Vagina (tissue), 2 donors: ENCODE results near the gene ACVRL1. TPM values are rescaled to one million over a fixed set of nuclear protein-coding genes. Genes with fewer than 3 reads are reported as not detected.
A peak's percentile ranks its signal among the peaks of the same experiment; 100 is the strongest.

ENCODE experiments used
- DNase-seq, 2 donors: peaks; one replicate each; pipeline ENCODE4 v3.0.0-alpha.2; 2017; ENCODE audit errors: extremely low spot score in 2 of 2
- H3K27ac ChIP-seq: fragments of 200-600 bp; sonication (generic); one replicate; pipeline ENCODE4 v1.5.1; 2019
- H3K27me3 ChIP-seq: fragments of 200-600 bp; sonication (generic); one replicate; pipeline ENCODE4 v1.5.1; 2019
- H3K36me3 ChIP-seq, 2 donors: fragments of 200-600 bp; sonication (generic); one replicate each; pipeline ENCODE4 v1.5.1; 2017 to 2019
- H3K4me1 ChIP-seq: fragments of 200-600 bp; sonication (generic); one replicate; pipeline ENCODE4 v1.5.1; 2019
- H3K4me3 ChIP-seq, 2 donors: fragments of 200-600 bp; sonication (generic); 1 replicate in 1 of 2; 2 replicates in 1 of 2; pipeline ENCODE4 v1.5.1; 2016 to 2019
- H3K9me3 ChIP-seq: fragments of 200-600 bp; sonication (generic); one replicate; pipeline ENCODE4 v1.5.1; 2019
- CTCF ChIP-seq, 3 experiments: fragments of 450-650 bp in 2 of 3; fragments of 200-600 bp in 1 of 3; sonication (generic) in 1 of 3; IDR thresholded peaks; one replicate each; pipeline ENCODE4 v1.5.1; 2017 to 2019; ENCODE audit warnings: antibody characterized with exemption in 3 of 3, mild to moderate bottlenecking in 2 of 3, moderate library complexity in 2 of 3
- POLR2A ChIP-seq, 2 donors: fragments of 450-650 bp; IDR thresholded peaks; one replicate each; pipeline ENCODE4 v1.6.1; 2017; ENCODE audit warnings: antibody characterized with exemption in 2 of 2, mild to moderate bottlenecking in 2 of 2, moderate library complexity in 2 of 2
- POLR2AphosphoS5 ChIP-seq, 2 donors: sonication (generic); formaldehyde crosslinking; IDR thresholded peaks; one replicate each; pipeline ENCODE4 v1.9.0; 2017; ENCODE audit warnings: antibody characterized with exemption in 2 of 2, mild to moderate bottlenecking in 2 of 2, low read depth in 1 of 2; ENCODE audit not compliant: insufficient read depth in 1 of 2
- intact Hi-C: fragments of 100-400 bp; cut with DNase I; formaldehyde crosslinking; loops from one replicate; pipeline ENCODE4 v1.15.1; 2023
- total RNA-seq: library from RNA; depleted of rRNA; stranded (reverse); fragments of >200 nt; gene quantifications from one replicate; pipeline ENCODE4 v1.2.3, GENCODE V29; 2016

ACVRL1 gene
- total RNA-seq, 1 donor from 2014 or later, result 115 TPM

- intact Hi-C loops, result no loop called here
- Histone ChIP-seq H3K9me3 (no peaks in the 10 kb centered on the region), H3K36me3 (no peaks in the 10 kb centered on the region), H3K4me3 (peak overlapping the region; percentile 4 to 22), H3K27ac (peak overlapping the region; percentile 66), H3K27me3 (no peaks in the 10 kb centered on the region), H3K4me1 (peaks cover 25% of the 10 kb centered on the region)
- DNase-seq, result peak in 1 of 2 donors; percentile 92
- TF ChIP-seq POLR2A (IDR thresholded peaks at IDR 0.05) (no peak), POLR2AphosphoS5 (IDR thresholded peaks at IDR 0.05; ENCODE audit: insufficient read depth in 1 of 2, low read depth in 1 of 2) (peak in 1 of 2 donors; percentile 62), CTCF (IDR thresholded peaks at IDR 0.05) (peak; percentile 73 to 80 (median 78))
Measured at GRCh38 chr12:51923506-51924365, 16.4 kb downstream of the ACVRL1 start.

DNA sequence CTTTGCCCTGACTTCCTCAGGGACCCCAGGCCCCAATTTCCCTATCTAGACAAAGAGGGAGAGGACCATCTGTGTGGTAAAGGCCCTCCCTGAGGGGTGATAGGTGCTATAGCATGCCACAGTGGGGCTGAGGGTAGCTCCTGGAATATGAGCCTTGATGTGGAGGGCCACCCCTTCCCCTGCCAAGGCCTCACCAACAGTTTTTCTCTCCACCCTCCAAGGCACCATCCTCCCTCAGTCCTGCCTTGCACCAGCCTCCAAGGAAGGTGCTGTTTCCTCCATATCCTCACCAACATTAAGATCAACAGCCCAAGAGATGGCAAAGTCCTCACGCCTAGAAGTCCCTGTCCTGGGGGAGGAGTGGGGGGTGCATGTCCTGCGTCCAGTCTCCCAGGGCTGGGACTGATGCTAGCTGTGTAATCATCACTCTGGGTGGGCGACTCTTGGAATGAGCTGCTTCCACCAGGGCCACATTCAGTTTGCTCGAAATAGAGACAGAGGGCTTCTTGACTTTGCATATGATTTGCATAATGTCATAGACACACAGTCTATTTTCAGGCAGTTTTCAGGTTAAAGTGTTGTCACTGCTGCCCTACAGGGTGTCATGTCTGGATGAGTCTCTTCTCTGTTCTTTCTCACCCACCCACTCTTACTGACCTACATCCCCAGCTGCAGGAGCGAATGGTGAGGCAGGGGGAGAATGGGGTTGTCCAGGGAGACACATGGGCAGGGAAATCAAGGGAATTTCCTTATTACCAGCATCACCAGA lies 17.4 kb downstream of the ACVRL1 start:
- Histone ChIP-seq H3K9me3 (no peaks in the 10 kb centered on the region), H3K27ac (no peak overlapping the region), H3K4me3 (no peak overlapping the region), H3K27me3 (no peaks in the 10 kb centered on the region), H3K4me1 (peaks cover 25% of the 10 kb centered on the region), H3K36me3 (no peaks in the 10 kb centered on the region)
- TF ChIP-seq POLR2AphosphoS5 (IDR thresholded peaks at IDR 0.05; ENCODE audit: insufficient read depth in 1 of 2, low read depth in 1 of 2) (no peak), CTCF (IDR thresholded peaks at IDR 0.05) (no peak), POLR2A (IDR thresholded peaks at IDR 0.05) (no peak)
- no peak for DNase-seq
- intact Hi-C loops, result no loop called here

- no peak for DNase-seq
- intact Hi-C loops, result no loop called here
- TF ChIP-seq POLR2AphosphoS5 (IDR thresholded peaks at IDR 0.05; ENCODE audit: insufficient read depth in 1 of 2, low read depth in 1 of 2) (no peak), CTCF (IDR thresholded peaks at IDR 0.05) (no peak), POLR2A (IDR thresholded peaks at IDR 0.05) (no peak)
- no peaks in the 10 kb centered on the region for H3K9me3 ChIP-seq
- H3K4me3 ChIP-seq, result no peak overlapping the region
- H3K27ac ChIP-seq, result no peak overlapping the region
- H3K27me3 ChIP-seq, result no peaks in the 10 kb centered on the region
- no peaks in the 10 kb centered on the region for H3K36me3 ChIP-seq
- peaks cover 25% of the 10 kb centered on the region for H3K4me1 ChIP-seq
Measured at GRCh38 chr12:51925346-51926063, 18.2 kb downstream of the ACVRL1 start.

DNA sequence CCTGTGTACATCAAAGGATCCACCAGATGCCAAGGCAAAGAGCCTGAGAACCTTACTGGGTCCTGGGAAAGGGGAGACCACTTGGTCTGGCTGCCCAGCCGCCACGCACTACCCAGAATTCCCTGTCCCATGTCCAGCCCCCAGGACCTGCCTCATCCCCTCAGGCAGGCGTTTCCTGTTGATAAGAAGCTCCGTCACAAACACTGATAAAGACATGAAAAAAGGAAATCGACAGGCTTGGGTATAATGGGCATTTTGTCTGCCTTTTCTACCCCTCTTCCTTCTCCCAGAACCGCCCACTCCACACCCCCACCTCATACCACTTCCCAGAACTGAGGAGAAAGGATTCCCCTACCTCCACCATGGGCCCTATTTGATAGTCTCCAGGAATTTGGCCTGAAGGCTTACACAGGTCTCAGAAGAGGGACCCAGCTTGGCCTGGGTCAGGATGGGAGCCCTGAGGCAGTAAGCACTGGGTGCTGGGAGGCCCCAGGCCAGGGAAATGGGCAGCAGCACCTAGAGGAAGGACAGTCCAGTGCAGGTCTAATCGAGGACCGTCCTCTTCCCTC lies 18.8 kb downstream of the ACVRL1 start:
- no peak overlapping the region for H3K27ac ChIP-seq
- no peak for TF ChIP-seq POLR2A (IDR thresholded peaks at IDR 0.05)
- H3K36me3 ChIP-seq, result no peaks in the 10 kb centered on the region
- intact Hi-C loops, result no loop called here
- no peaks in the 10 kb centered on the region for H3K9me3 ChIP-seq
- H3K4me1 ChIP-seq, result peaks cover 25% of the 10 kb centered on the region
- H3K27me3 ChIP-seq, result no peaks in the 10 kb centered on the region
- no peak for DNase-seq
- H3K4me3 ChIP-seq, result no peak overlapping the region

GRCh38 chr12:51926718-51927117 lies 19.4 kb downstream of the ACVRL1 start:
- Histone ChIP-seq H3K27ac (no peak overlapping the region), H3K4me3 (no peak overlapping the region), H3K9me3 (no peaks in the 10 kb centered on the region), H3K27me3 (no peaks in the 10 kb centered on the region), H3K36me3 (no peaks in the 10 kb centered on the region), H3K4me1 (peaks cover 25% of the 10 kb centered on the region)
- intact Hi-C loops, result no loop called here
- TF ChIP-seq POLR2A (IDR thresholded peaks at IDR 0.05) (no peak), CTCF (IDR thresholded peaks at IDR 0.05) (peak in 2 of 3 experiments; percentile 38 to 53), POLR2AphosphoS5 (IDR thresholded peaks at IDR 0.05; ENCODE audit: insufficient read depth in 1 of 2, low read depth in 1 of 2) (peak in 1 of 2 donors; percentile 12)
- no peak for DNase-seq
